Measurements from ENCODE around the gene ELMO3.

ELMO3 gene

DNA sequence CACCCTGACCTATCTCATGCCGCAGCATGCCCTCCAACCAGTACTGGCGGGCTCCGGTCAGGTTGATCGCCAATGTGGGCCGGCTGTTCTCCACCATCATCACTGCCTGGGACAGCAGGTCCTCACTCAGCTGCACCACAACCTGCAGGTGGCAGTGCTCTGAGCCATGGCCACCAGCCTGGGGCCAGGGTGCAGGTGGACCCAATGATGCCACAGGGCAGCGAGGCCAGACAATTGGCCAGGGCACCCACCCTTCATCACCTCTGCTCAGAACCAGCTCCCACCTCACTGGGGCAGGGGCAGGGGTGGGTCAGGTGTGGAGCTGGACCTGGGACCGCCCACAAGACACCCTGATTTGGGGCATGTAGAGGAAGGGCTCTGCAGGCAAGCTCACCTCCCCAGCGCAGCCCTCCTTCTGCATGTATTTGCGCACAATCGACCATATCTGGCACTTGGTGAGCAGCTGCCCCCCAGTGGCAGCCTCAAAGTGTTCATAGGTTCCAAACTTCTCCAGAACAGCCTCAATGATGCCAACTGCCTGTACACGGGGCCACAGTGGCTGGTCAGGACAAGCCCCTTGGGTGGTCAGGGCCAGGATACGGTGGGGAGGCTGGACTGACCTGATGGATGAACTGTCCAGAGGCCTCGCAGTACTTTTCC, 19.4 kb upstream of the ELMO3 start:
- no peak for DNase-seq

DNA sequence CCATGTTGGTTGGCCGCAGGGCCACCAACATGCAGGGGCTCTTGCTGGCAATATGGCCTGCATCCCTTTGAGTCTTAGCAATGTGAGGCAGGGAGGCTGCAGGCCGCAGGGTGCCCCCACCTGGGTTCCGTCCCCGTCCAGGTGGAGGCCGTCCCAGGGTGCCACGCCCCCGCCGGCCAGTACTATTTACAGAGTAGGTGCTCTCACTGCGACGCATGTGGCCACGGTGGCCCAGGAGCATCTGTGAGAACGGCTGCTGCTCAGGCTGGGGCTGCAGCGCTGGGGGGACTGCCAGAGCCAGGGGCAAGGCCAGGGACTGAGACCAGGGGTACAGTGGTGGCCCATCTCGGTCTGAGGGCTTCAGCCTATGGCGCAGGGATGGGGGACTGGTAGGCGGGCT, 18.8 kb upstream of the ELMO3 start:
- DNase-seq = no peak

DNA sequence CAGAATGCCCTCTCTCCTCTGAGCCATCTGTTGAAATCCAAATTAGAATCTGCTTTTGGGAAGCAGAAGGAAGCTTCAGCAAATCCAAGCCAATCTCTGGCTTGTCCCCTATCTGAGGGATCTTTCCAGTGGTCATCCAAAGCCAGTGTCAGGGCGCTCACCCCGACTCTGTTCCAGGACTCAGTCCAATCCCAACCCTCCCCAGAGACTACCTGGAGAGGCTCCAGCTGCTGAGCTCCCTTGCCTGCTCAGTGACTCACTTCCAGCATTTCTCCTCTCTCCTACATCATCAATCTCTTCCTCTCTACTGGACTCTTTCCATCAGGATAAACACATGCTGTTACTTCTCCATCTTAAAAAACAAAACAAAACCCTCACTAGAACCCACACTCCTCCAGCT, 17.6 kb upstream of the ELMO3 start:
- DNase-seq = peak in 5 of 51 donors; percentile 11 to 36 (median 13)

GRCh38 chr16:67182288-67182687, 16.6 kb upstream of the ELMO3 start:
- no peak for DNase-seq

DNA sequence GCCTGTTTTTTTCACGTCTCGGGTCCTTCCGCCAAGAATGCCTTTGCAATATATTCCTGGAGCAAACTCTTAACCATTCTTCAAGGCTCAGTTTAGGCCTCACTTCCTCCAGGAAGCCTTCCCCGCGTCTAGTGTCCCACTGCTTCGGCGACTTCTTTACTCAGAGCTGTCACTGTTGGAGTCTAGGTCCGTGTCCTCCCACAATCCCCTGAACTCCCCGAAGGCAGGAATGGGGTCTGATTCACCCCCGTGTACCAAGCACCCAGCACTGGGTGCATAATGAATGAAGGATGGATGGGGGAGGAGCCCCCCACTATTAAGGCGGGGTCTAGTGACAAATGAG, 15.7 kb upstream of the ELMO3 start:
- DNase-seq = no peak

DNA sequence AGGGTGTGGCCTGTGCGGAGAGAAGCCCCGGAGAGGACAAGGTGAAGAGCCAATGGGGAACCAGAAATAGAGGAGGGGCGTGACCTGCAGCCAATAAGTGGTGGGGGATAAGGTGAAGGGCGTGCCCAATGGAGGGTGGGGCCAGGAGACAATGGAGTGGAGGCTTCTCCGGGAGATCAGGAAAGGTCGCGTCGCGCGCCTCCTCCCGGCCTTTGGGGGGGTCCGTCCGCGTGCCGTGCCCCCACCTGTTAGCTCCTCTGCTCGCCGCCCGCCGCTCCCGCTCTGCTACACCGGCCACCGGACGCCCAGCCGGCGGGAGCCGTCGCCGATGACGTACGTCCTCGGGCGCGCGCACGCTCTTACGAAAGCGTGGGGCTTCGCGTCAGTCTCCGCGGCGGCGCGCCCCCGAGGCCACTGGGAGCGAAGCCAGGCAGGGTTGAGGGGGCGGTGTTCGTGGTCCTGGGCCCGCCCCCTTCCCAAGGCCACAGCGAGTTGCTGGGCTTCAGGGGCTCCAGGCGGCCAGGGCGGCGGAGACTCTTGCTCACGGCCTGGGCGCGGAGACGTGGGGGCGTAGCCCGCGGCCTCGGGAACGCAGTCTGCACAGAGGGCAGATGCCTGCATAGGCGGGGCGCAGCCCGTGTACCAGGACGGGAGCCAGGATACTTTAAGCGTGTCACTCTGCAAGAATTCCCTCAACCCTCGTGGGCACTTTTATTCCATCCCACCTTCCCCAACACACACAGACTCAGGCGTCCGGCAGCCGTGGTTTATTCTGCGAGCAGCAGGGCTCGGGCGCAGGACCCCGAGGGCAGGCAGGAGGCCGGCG, 15.1 kb upstream of the ELMO3 start, which contains the start of gene MATCAP1:
Gene MATCAP1 (minus strand): TSS at position 337 of the 826 bp plus-strand sequence. CDS start 3,353 bp downstream, outside the sequence.
- DNase-seq = peak; percentile 76 to 98 (median 92)

GRCh38 chr16:67184453-67184994, 14.4 kb upstream of the ELMO3 start:
- peak in 4 of 51 donors; percentile 26 to 62 (median 43) for DNase-seq

- DNase-seq = peak; percentile 5 to 88 (median 67)
Observed at GRCh38 chr16:67184995-67185650, 13.8 kb upstream of the ELMO3 start.

- DNase-seq = no peak
Observed at GRCh38 chr16:67185651-67186134, 13.2 kb upstream of the ELMO3 start.

- no peak for DNase-seq
Observed at GRCh38 chr16:67186550-67186950, 12.4 kb upstream of the ELMO3 start.

GRCh38 chr16:67187175-67187890, 11.6 kb upstream of the ELMO3 start:
- DNase-seq = no peak

- DNase-seq = no peak
Observed at GRCh38 chr16:67188323-67188722, 10.6 kb upstream of the ELMO3 start.

GRCh38 chr16:67188798-67189197, 10.1 kb upstream of the ELMO3 start:
- DNase-seq = no peak

DNA sequence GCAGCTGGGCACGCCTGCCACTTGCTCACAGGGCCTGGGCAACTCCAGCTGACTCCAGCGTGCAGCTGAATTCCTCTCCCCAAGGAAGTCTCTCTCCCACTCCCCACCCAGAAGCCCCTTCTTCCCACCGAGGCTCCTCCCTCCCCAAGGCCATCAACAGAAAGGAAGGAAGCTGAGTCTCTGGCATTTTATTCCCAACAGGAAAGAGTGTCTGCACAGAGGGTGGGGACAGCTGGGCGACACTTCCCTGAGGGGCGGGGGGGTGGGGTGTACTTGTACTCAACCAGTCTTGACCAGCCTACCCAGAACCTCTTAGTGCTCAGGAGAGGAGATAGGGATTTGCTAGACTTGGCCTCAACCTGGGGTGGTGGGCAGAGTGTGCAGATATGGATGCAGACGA, 8.9 kb upstream of the ELMO3 start, which contains the start of gene EXOC3L1:
Gene EXOC3L1 (minus strand): TSS at position 96 of the 400 bp plus-strand sequence. CDS start 460 bp downstream, outside the sequence.
- DNase-seq = no peak

DNA sequence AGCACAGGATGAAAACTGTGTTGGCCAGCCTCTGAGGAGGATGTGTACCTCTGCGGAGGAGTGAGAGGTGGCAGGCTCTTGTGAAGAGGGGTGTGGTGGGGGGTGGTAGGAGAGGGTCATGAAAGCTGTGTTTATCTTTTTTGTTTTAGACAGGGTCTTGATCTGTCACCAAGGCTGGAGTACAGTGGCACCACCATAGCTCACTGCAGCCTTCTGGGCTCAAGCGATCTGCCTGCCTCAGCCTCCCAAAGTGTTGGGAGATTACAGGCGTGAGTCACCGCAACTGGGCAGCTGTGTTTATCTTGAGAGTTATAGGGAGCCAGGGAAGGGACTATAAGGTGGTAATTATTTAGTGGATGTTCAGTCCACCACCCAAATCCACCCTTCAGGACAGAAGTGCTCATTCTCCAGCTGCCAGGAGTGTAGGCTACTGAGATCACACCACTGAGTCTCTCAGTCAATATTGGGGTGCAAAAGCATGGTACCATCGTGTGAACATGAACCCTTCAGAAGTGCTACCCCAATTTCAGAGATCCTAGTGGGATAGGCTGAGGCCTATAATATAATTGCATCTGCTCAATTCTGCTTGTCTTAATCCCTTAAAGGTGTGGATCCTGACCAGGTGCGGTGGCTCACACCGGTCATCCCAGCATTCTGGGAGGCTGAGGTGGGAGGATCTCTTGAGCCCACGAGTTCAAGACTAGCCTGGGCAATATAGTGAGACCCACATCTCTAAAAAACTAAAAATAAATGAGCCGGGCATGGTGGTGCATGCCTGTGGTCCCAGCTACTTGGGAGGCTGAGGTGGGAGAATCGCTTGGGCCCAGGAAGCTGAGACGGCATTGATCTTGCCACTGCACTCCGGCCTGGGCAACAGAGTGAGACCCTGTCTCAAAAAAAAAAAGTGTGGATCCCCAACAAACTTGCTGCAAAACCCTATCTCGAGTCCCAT, 8.2 kb upstream of the ELMO3 start:
- no peak for DNase-seq

DNA sequence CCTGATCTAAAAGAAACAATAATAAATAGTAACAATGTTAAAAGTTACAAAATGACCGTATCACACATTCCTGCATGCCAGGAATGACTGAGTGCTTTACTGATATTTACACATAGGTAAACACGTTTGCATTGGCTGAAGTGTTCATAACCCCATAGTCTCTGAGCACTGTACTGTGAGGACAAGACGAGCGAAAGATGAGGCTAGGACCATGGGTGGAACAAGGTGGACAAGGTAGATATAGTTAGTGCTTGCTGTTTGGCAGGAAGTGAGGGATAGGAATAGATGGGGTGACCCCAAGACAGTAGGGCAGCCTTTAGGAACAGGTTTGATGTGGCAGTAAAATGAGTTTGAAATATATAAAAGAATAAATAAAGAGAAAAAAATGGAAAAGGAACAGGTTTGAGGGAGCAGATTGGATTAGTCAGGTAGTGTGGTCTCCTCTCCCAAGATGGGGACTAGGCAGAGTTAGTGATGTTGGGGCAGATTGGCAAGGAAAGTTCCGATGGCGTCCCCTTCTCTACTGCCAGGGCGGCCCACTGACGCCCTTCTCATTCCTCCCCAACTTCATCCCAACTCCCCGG, 7.4 kb upstream of the ELMO3 start:
- no peak for DNase-seq

- peak; percentile 33 to 94 (median 88) for DNase-seq
Observed at GRCh38 chr16:67191995-67192681, 6.8 kb upstream of the ELMO3 start, which contains the start of gene E2F4. Gene E2F4, plus strand, starts transcription at chr16:67192155. Its CDS starts 73 bp downstream, at chr16:67192228.

GRCh38 chr16:67192781-67193361, 6.1 kb upstream of the ELMO3 start:
- DNase-seq = no peak

Data from hypothalamus (tissue), 51 donors.